ENCODE data around the gene FAM171A2.

DNA sequence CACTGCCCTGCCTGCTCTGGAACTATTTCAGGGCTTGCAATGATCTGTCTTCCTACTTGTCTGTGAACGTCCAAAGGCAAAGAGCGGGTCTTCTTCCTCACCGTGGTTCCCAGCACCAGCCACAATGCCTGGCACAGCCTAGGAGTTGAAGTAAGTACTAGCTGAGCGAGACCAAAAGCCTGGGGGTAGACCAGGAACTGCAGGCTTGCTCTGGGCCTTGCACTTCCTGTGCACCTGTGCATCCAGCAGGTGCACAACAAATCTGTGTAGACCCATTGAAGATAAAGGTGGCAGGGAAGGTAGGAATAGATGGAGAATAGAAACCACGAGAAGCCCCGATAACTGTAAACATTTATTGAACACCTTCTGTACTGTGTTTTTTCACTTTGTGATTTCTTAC is 4.6 kb downstream of the FAM171A2 start:
- TF ChIP-seq NR3C1 (IDR thresholded peaks at IDR 0.05) (no peak), CBX8 (IDR thresholded peaks at IDR 0.05) (no peak), BHLHE40 (IDR thresholded peaks at IDR 0.05; ENCODE audit: low read depth, low read length) (no peak)
- TF ChIP-seq, protein P1, sequence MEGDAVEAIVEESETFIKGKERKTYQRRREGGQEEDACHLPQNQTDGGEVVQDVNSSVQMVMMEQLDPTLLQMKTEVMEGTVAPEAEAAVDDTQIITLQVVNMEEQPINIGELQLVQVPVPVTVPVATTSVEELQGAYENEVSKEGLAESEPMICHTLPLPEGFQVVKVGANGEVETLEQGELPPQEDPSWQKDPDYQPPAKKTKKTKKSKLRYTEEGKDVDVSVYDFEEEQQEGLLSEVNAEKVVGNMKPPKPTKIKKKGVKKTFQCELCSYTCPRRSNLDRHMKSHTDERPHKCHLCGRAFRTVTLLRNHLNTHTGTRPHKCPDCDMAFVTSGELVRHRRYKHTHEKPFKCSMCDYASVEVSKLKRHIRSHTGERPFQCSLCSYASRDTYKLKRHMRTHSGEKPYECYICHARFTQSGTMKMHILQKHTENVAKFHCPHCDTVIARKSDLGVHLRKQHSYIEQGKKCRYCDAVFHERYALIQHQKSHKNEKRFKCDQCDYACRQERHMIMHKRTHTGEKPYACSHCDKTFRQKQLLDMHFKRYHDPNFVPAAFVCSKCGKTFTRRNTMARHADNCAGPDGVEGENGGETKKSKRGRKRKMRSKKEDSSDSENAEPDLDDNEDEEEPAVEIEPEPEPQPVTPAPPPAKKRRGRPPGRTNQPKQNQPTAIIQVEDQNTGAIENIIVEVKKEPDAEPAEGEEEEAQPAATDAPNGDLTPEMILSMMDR (IDR thresholded peaks at IDR 0.05): no peak
